ENCODE measurements around the gene FOXC1. TPM values are rescaled to one million over a fixed set of nuclear protein-coding genes. Genes with fewer than 3 reads are reported as not detected.

Gene FOXC1
- total RNA-seq, 1 experiment from 2014 or later, result not detected

DNA sequence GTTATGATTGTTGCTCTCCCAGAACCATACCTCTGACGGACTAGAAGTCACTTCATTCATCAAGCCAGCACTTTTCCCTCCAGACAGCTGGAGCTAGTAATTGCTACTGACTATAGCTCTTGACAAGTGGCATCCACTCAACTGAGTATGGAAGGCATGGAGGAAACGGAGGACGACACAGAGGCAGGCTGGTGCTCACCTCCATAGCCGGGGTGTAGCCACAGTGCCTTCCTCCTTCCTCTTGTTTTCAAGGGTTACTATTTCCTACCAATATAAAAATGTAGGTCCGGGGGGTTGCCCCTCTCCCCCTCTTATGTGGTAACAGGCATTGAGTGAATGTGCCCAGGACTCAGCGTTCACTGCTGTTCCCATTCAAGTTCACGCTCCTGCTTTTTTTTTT lies 23.5 kb upstream of the FOXC1 start:
- no peak for DNase-seq
- Histone ChIP-seq H3K27me3 (ENCODE audit: insufficient read depth, low read length) (no peaks in the 10 kb centered on the region), H3K4ac (ENCODE audit: low read depth, low read length) (no peak overlapping the region), H3K9ac (ENCODE audit: extremely low read depth, insufficient read length, low read length) (no peak overlapping the region), H3K4me1 (ENCODE audit: insufficient read depth, low read length) (no peaks in the 10 kb centered on the region), H4K5ac (ENCODE audit: insufficient read length, low read depth, low read length) (no peak overlapping the region), H3T11ph (ENCODE audit: low read length) (no peak overlapping the region), H2BK15ac (ENCODE audit: low read depth, low read length) (no peak overlapping the region), H3K23me2 (ENCODE audit: insufficient read length, low read depth, low read length, poor library complexity, severe bottlenecking) (no peaks in the 10 kb centered on the region), H2AK5ac (ENCODE audit: insufficient read length, low read length) (no peak overlapping the region), H2BK20ac (ENCODE audit: low read depth, low read length, poor library complexity, severe bottlenecking) (no peak overlapping the region), H4K20me1 (ENCODE audit: control insufficient read depth, insufficient read depth, insufficient read length) (no peaks in the 10 kb centered on the region), H3K27ac (ENCODE audit: insufficient read length, low read depth, low read length) (no peak overlapping the region), H4K8ac (replicated peaks; ENCODE audit: insufficient read length, low read depth, low read length) (no peak overlapping the region), H3K18ac (ENCODE audit: insufficient read length, low read depth, low read length) (no peak overlapping the region), H2AFZ (ENCODE audit: low read length) (no peak overlapping the region), H3K56ac (ENCODE audit: insufficient read length, low read depth, low read length) (no peak overlapping the region), H3K14ac (ENCODE audit: insufficient read depth, low read length) (no peak overlapping the region), H3K9me3 (ENCODE audit: control insufficient read depth, low read depth, low read length) (no peaks in the 10 kb centered on the region), H4K91ac (ENCODE audit: insufficient read length, low read depth, low read length) (no peak overlapping the region), H3K79me1 (ENCODE audit: insufficient read depth, low read depth, low read length, poor library complexity, severe bottlenecking) (no peaks in the 10 kb centered on the region), H2BK120ac (ENCODE audit: low read depth, low read length, poor library complexity, severe bottlenecking) (no peak overlapping the region), H3K4me2 (ENCODE audit: insufficient read depth, insufficient read length, low read length) (no peak overlapping the region), H2BK5ac (ENCODE audit: insufficient read length, low read length) (no peak overlapping the region), H3K23ac (ENCODE audit: insufficient read length, low read depth, low read length) (no peak overlapping the region), H3K79me2 (ENCODE audit: insufficient read depth, low read length) (no peaks in the 10 kb centered on the region), H2BK12ac (ENCODE audit: insufficient read length, low read depth, low read length) (no peak overlapping the region)
- TF ChIP-seq, protein P1, sequence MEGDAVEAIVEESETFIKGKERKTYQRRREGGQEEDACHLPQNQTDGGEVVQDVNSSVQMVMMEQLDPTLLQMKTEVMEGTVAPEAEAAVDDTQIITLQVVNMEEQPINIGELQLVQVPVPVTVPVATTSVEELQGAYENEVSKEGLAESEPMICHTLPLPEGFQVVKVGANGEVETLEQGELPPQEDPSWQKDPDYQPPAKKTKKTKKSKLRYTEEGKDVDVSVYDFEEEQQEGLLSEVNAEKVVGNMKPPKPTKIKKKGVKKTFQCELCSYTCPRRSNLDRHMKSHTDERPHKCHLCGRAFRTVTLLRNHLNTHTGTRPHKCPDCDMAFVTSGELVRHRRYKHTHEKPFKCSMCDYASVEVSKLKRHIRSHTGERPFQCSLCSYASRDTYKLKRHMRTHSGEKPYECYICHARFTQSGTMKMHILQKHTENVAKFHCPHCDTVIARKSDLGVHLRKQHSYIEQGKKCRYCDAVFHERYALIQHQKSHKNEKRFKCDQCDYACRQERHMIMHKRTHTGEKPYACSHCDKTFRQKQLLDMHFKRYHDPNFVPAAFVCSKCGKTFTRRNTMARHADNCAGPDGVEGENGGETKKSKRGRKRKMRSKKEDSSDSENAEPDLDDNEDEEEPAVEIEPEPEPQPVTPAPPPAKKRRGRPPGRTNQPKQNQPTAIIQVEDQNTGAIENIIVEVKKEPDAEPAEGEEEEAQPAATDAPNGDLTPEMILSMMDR (conservative IDR thresholded peaks at IDR 0.05), result no peak
- Mint-ChIP-seq H3K4me3 (no peak overlapping the region), H3K4me1 (no peaks in the 10 kb centered on the region), H3K27me3 (ENCODE audit: low read depth) (peaks cover 5% of the 10 kb centered on the region), H3K27ac (no peak overlapping the region; a peak in 1 of 7 replicates), H3K36me3 (ENCODE audit: insufficient read depth in 1 of 3, low read depth in 3 of 3) (no peaks in the 10 kb centered on the region), H3K9me3 (no peaks in the 10 kb centered on the region)
- WGBS (ENCODE audit: extremely low coverage, insufficient read length, low lambda C conversion rate), result no CpG with 5 or more reads among the region's 7 CpGs

Data from H9 (cell line).